SK-N-SH (cell line): ENCODE measurements around the gene DPEP2.
"Not testable (repeated sequence)": the region's sequence is repeated elsewhere in the genome, so short reads cannot be mapped to it uniquely, and the experiment has no call there.

Source experiments
- FOXJ3 ChIP-seq: sonication (generic); formaldehyde crosslinking; IDR thresholded peaks from 2 replicates; pipeline ENCODE4 v1.5.1; 2020; ENCODE audit warnings: mild to moderate bottlenecking, missing genetic modification reagents
- FOXM1 ChIP-seq: IDR thresholded peaks from 2 replicates; pipeline ENCODE4 v1.4.0; 2012; ENCODE audit warnings: low read depth, mild to moderate bottlenecking
- TEAD4 ChIP-seq: IDR thresholded peaks from 2 replicates; pipeline ENCODE4 v1.4.0; 2012; ENCODE audit warnings: mild to moderate bottlenecking, borderline replicate concordance; ENCODE audit not compliant: insufficient read depth
- TF ChIP-seq, protein P1 (sequence below): fragments of 200-600 bp; sonication (generic); IDR thresholded peaks from 2 replicates; pipeline ENCODE4 v1.6.1; 2017; ENCODE audit warnings: antibody characterized with exemption, mild to moderate bottlenecking, moderate library complexity
- TF ChIP-seq, protein P2 (sequence below): IDR thresholded peaks from 2 replicates; pipeline ENCODE4 v1.6.1; 2012; ENCODE audit warnings: mild to moderate bottlenecking, low read depth, low read length, moderate library complexity

DNA sequence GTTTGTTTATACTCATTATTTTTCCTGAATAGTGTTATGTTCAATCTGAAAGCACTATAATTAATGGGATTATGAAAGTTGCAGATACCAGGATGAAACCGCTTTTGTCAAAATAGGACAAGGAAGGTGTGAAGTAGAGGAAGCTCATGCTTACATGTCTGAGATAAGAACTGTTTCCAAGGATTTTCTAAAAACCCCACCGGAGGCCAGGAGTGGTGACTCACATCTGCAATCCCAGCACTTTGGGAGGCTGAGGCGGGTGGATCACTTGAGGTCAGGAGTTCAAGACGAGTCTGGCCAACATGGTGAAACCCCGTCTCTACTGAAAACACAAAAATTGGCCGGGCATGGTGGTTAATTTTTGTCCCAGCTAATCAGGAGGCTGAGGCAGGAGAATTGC lies 30.8 kb upstream of the DPEP2 start:
- TF ChIP-seq, protein P1, sequence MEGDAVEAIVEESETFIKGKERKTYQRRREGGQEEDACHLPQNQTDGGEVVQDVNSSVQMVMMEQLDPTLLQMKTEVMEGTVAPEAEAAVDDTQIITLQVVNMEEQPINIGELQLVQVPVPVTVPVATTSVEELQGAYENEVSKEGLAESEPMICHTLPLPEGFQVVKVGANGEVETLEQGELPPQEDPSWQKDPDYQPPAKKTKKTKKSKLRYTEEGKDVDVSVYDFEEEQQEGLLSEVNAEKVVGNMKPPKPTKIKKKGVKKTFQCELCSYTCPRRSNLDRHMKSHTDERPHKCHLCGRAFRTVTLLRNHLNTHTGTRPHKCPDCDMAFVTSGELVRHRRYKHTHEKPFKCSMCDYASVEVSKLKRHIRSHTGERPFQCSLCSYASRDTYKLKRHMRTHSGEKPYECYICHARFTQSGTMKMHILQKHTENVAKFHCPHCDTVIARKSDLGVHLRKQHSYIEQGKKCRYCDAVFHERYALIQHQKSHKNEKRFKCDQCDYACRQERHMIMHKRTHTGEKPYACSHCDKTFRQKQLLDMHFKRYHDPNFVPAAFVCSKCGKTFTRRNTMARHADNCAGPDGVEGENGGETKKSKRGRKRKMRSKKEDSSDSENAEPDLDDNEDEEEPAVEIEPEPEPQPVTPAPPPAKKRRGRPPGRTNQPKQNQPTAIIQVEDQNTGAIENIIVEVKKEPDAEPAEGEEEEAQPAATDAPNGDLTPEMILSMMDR = not testable (repeated sequence)
- TF ChIP-seq, protein P2, sequence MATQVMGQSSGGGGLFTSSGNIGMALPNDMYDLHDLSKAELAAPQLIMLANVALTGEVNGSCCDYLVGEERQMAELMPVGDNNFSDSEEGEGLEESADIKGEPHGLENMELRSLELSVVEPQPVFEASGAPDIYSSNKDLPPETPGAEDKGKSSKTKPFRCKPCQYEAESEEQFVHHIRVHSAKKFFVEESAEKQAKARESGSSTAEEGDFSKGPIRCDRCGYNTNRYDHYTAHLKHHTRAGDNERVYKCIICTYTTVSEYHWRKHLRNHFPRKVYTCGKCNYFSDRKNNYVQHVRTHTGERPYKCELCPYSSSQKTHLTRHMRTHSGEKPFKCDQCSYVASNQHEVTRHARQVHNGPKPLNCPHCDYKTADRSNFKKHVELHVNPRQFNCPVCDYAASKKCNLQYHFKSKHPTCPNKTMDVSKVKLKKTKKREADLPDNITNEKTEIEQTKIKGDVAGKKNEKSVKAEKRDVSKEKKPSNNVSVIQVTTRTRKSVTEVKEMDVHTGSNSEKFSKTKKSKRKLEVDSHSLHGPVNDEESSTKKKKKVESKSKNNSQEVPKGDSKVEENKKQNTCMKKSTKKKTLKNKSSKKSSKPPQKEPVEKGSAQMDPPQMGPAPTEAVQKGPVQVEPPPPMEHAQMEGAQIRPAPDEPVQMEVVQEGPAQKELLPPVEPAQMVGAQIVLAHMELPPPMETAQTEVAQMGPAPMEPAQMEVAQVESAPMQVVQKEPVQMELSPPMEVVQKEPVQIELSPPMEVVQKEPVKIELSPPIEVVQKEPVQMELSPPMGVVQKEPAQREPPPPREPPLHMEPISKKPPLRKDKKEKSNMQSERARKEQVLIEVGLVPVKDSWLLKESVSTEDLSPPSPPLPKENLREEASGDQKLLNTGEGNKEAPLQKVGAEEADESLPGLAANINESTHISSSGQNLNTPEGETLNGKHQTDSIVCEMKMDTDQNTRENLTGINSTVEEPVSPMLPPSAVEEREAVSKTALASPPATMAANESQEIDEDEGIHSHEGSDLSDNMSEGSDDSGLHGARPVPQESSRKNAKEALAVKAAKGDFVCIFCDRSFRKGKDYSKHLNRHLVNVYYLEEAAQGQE = not testable (repeated sequence)
- TF ChIP-seq FOXM1; FOXJ3 (CRISPR knock-in tag); TEAD4: not testable (repeated sequence)
